ENCODE measurements around the gene BDH2. TPM values are rescaled to one million over a fixed set of nuclear protein-coding genes. Genes with fewer than 3 reads are reported as not detected.

BDH2 gene
- total and polyA plus RNA-seq, 2 of the 4 experiments (the other 2 are of a cell fraction), result 49.7 to 52.2 TPM

- Histone ChIP-seq H2BK120ac (ENCODE audit: low read depth, low read length) (peak within 1 kb of the TSS; percentile 80), H3K18ac (ENCODE audit: low read depth, low read length) (peak within 1 kb of the TSS; percentile 87), H3K36me3 (ENCODE audit: control insufficient read depth, insufficient read depth, low read length) (peaks cover 3% of the 10 kb centered on the region; the same call in 1 of the 2 replicates), H2BK15ac (ENCODE audit: low read depth, low read length) (peak within 1 kb of the TSS; percentile 61; the same call in 2 of the 3 replicates), H3K4ac (ENCODE audit: low read depth, low read length) (peak within 1 kb of the TSS; percentile 33), H3K23ac (ENCODE audit: low read depth, low read length) (peak within 1 kb of the TSS; percentile 64), H4K8ac (ENCODE audit: low read depth in 2 of 2, low read length in 2 of 2) (peak within 1 kb of the TSS; percentile 91 to 96), H3K79me1 (ENCODE audit: low read depth in 1 of 2, low read length in 2 of 2) (peaks cover 13 to 17% of the 10 kb centered on the region in 2 experiments), H2AK5ac (ENCODE audit: low read depth, low read length) (no peak within 1 kb of the TSS), H3K56ac (ENCODE audit: extremely low read depth, insufficient read depth, low read length) (peak within 1 kb of the TSS; percentile 94), H4K5ac (ENCODE audit: low read depth, low read length) (peak within 1 kb of the TSS; percentile 89), H3K14ac (replicated peaks; ENCODE audit: low read depth, low read length) (peak within 1 kb of the TSS; percentile 72), H3K4me3 (ENCODE audit: insufficient read depth, low read depth, low read length) (peak within 1 kb of the TSS; percentile 76), H2BK20ac (ENCODE audit: low read depth, low read length) (no peak within 1 kb of the TSS), H3K4me1 (ENCODE audit: control insufficient read depth, insufficient read depth, low read length) (peaks cover 2% of the 10 kb centered on the region; the same call in 1 of the 2 replicates), H3K9ac (ENCODE audit: low read depth, low read length) (peak within 1 kb of the TSS; percentile 76), H4K20me1 (ENCODE audit: insufficient read depth, low read length) (no peaks in the 10 kb centered on the region), H3K9me1 (ENCODE audit: insufficient read depth, low read length) (peaks cover 6% of the 10 kb centered on the region; the same call in 1 of the 2 replicates), H3K27me3 (ENCODE audit: control insufficient read depth, insufficient read depth, low read length) (no peaks in the 10 kb centered on the region), H3K9me3 (ENCODE audit: control insufficient read depth, insufficient read depth, low read length) (no peaks in the 10 kb centered on the region), H4K91ac (ENCODE audit: insufficient read depth, low read depth, low read length) (peak within 1 kb of the TSS; percentile 84), H2AFZ (replicated peaks; ENCODE audit: low read length, poor library complexity) (peak within 1 kb of the TSS; percentile 93), H3K27ac (ENCODE audit: insufficient read depth, low read length) (peak within 1 kb of the TSS; percentile 71), H3K4me2 (ENCODE audit: low read depth, low read length) (peak within 1 kb of the TSS; percentile 95), H2AK9ac (replicated peaks; ENCODE audit: low read depth, low read length, poor library complexity) (peak within 1 kb of the TSS; percentile 82), H2BK5ac (ENCODE audit: low read depth, low read length, poor library complexity, severe bottlenecking) (peak within 1 kb of the TSS; percentile 63)
- no TSS peak for BruUV-seq (replicated peaks)
- DNase-seq, result no peak
- in situ Hi-C loops (cut with MboI; ENCODE audit: low sequenced_read_pairs) (no loop called here), dilution Hi-C loops (cut with HindIII; ENCODE audit: low sequenced_read_pairs, unreplicated experiment) (no loop called here), intact Hi-C loops (cut with micrococcal nuclease) (loop anchor here (5.0 kb wide), 2 partner anchors 60 to 455 kb away; partner anchors contain the start of gene SLC9B1)
- ATAC-seq (ENCODE audit: low read depth), result peak; percentile 88; the same call in 1 of the 2 replicates
- POLR2A ChIA-PET (ENCODE audit: unreplicated experiment), result interaction anchor here (0.7 to 0.8 kb wide), 2 partner anchors 14 to 39 kb away, joined by 3 to 7 read pairs; no protein-coding TSS in a partner anchor
- no peak for TF ChIP-seq RCOR1 (IDR thresholded peaks at IDR 0.05; ENCODE audit: insufficient replicate concordance, low read length)
- no peak for TF ChIP-seq BHLHE40 (IDR thresholded peaks at IDR 0.05; ENCODE audit: low read depth, low read length)
- no peak for TF ChIP-seq SMC3 (IDR thresholded peaks at IDR 0.05; ENCODE audit: low read depth, low read length)
- TF ChIP-seq MXI1 (IDR thresholded peaks at IDR 0.05; ENCODE audit: borderline replicate concordance, low read depth, low read length), result no peak
- no peak for TF ChIP-seq MAFK (IDR thresholded peaks at IDR 0.05; ENCODE audit: low read depth, low read length)
- TF ChIP-seq USF2 (IDR thresholded peaks at IDR 0.05; ENCODE audit: low read depth, low read length), result no peak
- TF ChIP-seq MAZ (IDR thresholded peaks at IDR 0.05; ENCODE audit: borderline replicate concordance, low read depth, low read length), result no peak
- no peak for TF ChIP-seq POLR2A (IDR thresholded peaks at IDR 0.05; ENCODE audit: low read depth, low read length)
- CTCF ChIA-PET, result interaction anchor here (0.9 to 1.2 kb wide), 2 partner anchors 23 to 67 kb away, joined by 3 read pairs; partner anchors contain the start of gene BDH2
- WGBS, 2 experiments (ENCODE audit: extremely low coverage in 2 of 2, insufficient read length in 1 of 2), result 40% methylated on average over 1 of the region's 21 CpGs; no CpG with 5 or more reads in 1 of the 2 experiments
Measured at GRCh38 chr4:103076747-103077347, 22.8 kb downstream of the BDH2 start, which contains the start of gene SLC9B2. TSS of gene SLC9B2 (minus strand) at chr4:103076761. CDS start at chr4:103067550, 9,211 bp downstream.

Data from IMR-90 (cell line).